ENCODE data around the gene NHLH1.

The NHLH1 gene

GRCh38 chr1:160405331-160405877, 38.5 kb downstream of the NHLH1 start:
- H3K9me3 Mint-ChIP-seq = no peaks in the 10 kb centered on the region
- no peaks in the 10 kb centered on the region for H3K36me3 Mint-ChIP-seq (ENCODE audit: low read depth)

GRCh38 chr1:160406131-160406968, 39.5 kb downstream of the NHLH1 start:
- no peaks in the 10 kb centered on the region for H3K36me3 Mint-ChIP-seq (ENCODE audit: low read depth)

More at GRCh38 chr1:160405331-160405877, 38.5 kb downstream of the NHLH1 start:
- Mint-ChIP-seq H3K4me1 (ENCODE audit: low read depth) (no peaks in the 10 kb centered on the region), H3K4me3 (no peak overlapping the region), H3K27me3 (ENCODE audit: low read depth) (peaks cover 35% of the 10 kb centered on the region), H3K27ac (no peak overlapping the region)
- DNase-seq (ENCODE audit: low spot score) = no peak

GRCh38 chr1:160407839-160408801, 41.2 kb downstream of the NHLH1 start:
- H3K36me3 Mint-ChIP-seq (ENCODE audit: low read depth) = no peaks in the 10 kb centered on the region

More at GRCh38 chr1:160406131-160406968, 39.5 kb downstream of the NHLH1 start:
- DNase-seq (ENCODE audit: low spot score) = no peak
- Mint-ChIP-seq H3K4me3 (no peak overlapping the region), H3K9me3 (no peaks in the 10 kb centered on the region), H3K27ac (no peak overlapping the region), H3K4me1 (ENCODE audit: low read depth) (no peaks in the 10 kb centered on the region), H3K27me3 (ENCODE audit: low read depth) (peaks cover 31% of the 10 kb centered on the region)

DNA sequence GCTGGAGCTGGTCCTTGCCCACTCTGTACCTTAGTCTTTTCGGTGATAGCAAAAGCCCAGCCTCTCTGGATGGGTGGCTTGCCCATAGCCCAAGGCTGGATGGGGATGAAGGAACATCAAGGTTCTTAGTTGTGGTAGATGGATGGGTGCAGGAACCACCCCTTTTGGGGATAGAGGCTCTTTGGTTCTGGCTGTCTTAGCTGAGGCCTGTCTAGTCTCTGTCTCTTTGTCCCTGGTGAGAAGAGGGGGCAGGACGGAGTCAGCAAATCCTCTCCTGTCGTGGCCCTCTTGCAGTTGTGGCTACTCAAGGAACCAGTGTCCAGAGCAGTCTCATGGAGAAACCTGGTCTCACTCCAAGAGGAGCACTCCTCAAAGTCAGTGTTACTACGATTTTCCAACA, 42.0 kb downstream of the NHLH1 start:
- H3K27me3 Mint-ChIP-seq (ENCODE audit: low read depth) = peaks cover 16% of the 10 kb centered on the region
- no peaks in the 10 kb centered on the region for H3K36me3 Mint-ChIP-seq (ENCODE audit: low read depth)
- H3K4me3 Mint-ChIP-seq = no peak overlapping the region
- no peak overlapping the region for H3K27ac Mint-ChIP-seq
- DNase-seq (ENCODE audit: low spot score) = no peak
- H3K9me3 Mint-ChIP-seq = no peaks in the 10 kb centered on the region
- no peaks in the 10 kb centered on the region for H3K4me1 Mint-ChIP-seq (ENCODE audit: low read depth)

More at GRCh38 chr1:160407839-160408801, 41.2 kb downstream of the NHLH1 start:
- no peak for DNase-seq (ENCODE audit: low spot score)
- Mint-ChIP-seq H3K27ac (no peak overlapping the region), H3K27me3 (ENCODE audit: low read depth) (peaks cover 18% of the 10 kb centered on the region), H3K9me3 (no peaks in the 10 kb centered on the region), H3K4me1 (ENCODE audit: low read depth) (no peaks in the 10 kb centered on the region), H3K4me3 (no peak overlapping the region)

DNA sequence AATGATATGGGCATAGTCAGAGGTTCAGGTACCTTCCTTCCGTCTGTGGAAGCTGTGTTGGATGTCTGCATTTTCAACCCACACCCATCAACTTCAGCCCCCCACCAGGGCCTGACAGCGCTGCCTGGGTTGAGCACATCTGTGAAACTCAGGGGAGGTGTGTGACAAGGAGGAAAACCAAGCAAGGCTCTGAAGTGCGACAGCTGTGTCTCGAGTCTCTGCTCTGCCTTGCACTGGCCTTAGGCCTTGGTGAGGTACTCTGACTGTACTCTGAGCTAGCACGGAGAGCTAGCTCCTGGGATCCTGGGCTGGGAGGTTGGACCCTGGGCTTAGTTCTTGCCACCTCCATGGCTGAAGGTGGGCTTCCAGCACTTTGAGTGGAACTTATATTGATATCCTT, 42.6 kb downstream of the NHLH1 start:
- no peaks in the 10 kb centered on the region for H3K36me3 Mint-ChIP-seq (ENCODE audit: low read depth)
- no peak for DNase-seq (ENCODE audit: low spot score)
- H3K4me1 Mint-ChIP-seq (ENCODE audit: low read depth) = no peaks in the 10 kb centered on the region
- no peak overlapping the region for H3K4me3 Mint-ChIP-seq
- peaks cover 14% of the 10 kb centered on the region for H3K27me3 Mint-ChIP-seq (ENCODE audit: low read depth)
- no peak overlapping the region for H3K27ac Mint-ChIP-seq
- no peaks in the 10 kb centered on the region for H3K9me3 Mint-ChIP-seq

DNA sequence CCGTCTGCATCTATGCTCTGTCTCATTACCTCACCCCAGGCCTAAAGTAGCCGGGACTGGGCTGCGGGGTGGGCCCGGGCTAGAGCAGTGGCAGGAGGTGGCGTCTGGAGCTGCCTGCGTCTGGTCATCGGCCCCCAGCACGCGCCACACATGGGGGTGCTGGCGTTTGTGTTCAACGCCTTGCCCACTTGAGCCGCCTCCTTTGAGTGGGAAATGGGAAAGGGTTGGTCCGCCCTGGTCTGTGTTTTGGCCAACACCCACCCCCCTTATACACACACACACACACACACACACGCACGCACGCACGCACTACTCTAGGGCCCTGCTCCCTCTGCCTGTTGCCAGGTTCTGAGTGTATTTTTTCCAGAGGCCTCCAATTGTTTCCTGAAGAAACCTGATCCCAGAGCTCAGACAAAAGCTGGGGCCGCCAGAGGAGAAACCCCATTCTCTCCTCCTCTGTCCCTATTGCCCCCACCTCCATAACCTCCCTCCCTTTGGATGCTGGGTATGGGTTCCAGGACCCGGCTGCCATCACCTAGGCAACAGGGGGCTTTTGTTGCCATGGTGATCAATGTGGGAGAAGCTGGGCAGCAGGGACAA, 43.6 kb downstream of the NHLH1 start:
- no peak for DNase-seq (ENCODE audit: low spot score)
- Mint-ChIP-seq H3K36me3 (ENCODE audit: low read depth) (no peaks in the 10 kb centered on the region), H3K27me3 (ENCODE audit: low read depth) (peaks cover 11% of the 10 kb centered on the region), H3K9me3 (no peaks in the 10 kb centered on the region), H3K4me1 (ENCODE audit: low read depth) (peaks cover 3% of the 10 kb centered on the region), H3K4me3 (no peak overlapping the region), H3K27ac (no peak overlapping the region)

DNA sequence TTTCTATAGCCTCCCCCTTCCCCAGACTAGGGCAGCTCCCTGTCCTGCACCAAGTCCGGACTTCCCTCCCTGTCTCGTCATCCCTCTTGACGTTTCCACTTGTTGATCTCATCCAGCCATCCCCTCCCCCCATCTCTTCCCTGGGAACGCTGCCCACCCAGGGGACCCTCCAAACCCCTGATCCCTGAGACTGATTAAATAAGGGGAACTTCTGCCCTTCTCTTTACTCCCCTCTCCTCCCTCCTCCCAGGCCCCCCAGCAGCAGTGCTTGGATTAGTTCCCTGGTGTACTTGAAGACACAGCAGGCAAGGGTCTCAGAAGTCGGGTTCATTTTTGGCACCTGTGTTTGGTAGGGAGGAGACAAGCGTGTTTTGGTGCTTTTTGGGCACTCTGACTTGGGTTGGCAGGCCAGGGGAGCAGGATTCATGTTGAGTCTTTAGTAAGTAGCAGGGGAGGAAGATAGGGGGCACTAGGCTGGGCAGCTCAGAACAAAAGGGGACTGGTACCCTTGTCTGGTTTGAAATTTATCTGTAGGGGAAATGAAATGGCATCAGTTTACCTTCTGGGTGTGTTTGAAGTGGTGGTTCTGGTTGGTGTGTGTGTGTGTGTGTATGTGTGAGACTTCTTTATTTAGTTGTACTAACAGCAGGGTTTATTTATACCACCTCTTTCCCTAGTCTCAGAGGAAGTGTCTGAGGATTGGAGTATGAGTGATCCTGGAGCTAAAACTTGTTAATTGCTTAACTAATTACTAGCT, 44.6 kb downstream of the NHLH1 start:
- no peaks in the 10 kb centered on the region for H3K9me3 Mint-ChIP-seq
- peaks cover 11% of the 10 kb centered on the region for H3K27me3 Mint-ChIP-seq (ENCODE audit: low read depth)
- peaks cover 3% of the 10 kb centered on the region for H3K4me1 Mint-ChIP-seq (ENCODE audit: low read depth)
- DNase-seq (ENCODE audit: low spot score) = no peak
- no peak overlapping the region for H3K27ac Mint-ChIP-seq
- no peaks in the 10 kb centered on the region for H3K36me3 Mint-ChIP-seq (ENCODE audit: low read depth)
- no peak overlapping the region for H3K4me3 Mint-ChIP-seq

DNA sequence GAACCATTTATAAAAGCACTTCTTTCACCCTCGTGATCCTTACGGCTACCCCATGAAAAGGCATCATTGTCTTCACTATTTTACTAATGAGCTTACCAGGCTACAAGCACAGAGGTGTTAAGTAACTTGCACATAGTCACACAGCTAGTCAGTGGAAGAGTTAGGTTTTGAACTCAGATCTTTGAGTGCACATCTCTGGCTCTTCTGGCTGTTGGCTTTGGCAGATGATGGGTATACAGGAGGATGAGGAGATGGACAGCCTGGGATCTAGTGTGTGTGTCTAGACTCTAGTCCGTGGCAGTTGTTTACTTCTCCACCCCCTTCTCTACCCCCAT, 45.1 kb downstream of the NHLH1 start:
- no peak for DNase-seq (ENCODE audit: low spot score)
- Mint-ChIP-seq H3K36me3 (ENCODE audit: low read depth) (no peaks in the 10 kb centered on the region), H3K27ac (no peak overlapping the region), H3K27me3 (ENCODE audit: low read depth) (peaks cover 11% of the 10 kb centered on the region), H3K4me1 (ENCODE audit: low read depth) (peaks cover 3% of the 10 kb centered on the region), H3K9me3 (no peaks in the 10 kb centered on the region), H3K4me3 (no peak overlapping the region)

GRCh38 chr1:160413716-160414115, 46.8 kb downstream of the NHLH1 start:
- Mint-ChIP-seq H3K4me1 (ENCODE audit: low read depth) (peaks cover 3% of the 10 kb centered on the region), H3K4me3 (no peak overlapping the region), H3K27ac (no peak overlapping the region), H3K36me3 (ENCODE audit: low read depth) (no peaks in the 10 kb centered on the region), H3K9me3 (no peaks in the 10 kb centered on the region), H3K27me3 (ENCODE audit: low read depth) (peaks cover 13% of the 10 kb centered on the region)
- DNase-seq (ENCODE audit: low spot score) = no peak

DNA sequence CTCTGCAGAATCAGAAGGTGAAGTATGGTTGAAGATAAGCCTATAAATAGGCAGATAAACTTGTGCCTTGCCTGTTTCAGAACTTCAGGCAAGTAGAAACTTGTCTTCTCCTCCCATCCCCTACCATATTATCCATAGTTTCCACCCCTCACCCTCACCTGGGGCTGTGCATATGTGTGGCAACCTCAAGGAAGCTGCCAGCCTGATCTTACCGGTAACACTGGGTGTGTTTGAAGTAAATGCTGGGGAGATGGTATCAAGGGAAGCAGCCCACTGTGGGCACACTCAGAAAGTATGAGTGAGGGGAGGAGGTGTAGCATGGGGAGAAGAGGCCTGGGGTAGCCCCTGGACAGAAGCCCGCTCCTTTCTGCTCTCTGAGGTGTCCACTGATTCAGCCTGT, 48.0 kb downstream of the NHLH1 start:
- H3K36me3 Mint-ChIP-seq (ENCODE audit: low read depth) = no peaks in the 10 kb centered on the region
- no peaks in the 10 kb centered on the region for H3K9me3 Mint-ChIP-seq
- H3K27ac Mint-ChIP-seq = no peak overlapping the region
- no peak overlapping the region for H3K4me3 Mint-ChIP-seq
- peaks cover 13% of the 10 kb centered on the region for H3K27me3 Mint-ChIP-seq (ENCODE audit: low read depth)
- no peak for DNase-seq (ENCODE audit: low spot score)
- peaks cover 3% of the 10 kb centered on the region for H3K4me1 Mint-ChIP-seq (ENCODE audit: low read depth)

DNA sequence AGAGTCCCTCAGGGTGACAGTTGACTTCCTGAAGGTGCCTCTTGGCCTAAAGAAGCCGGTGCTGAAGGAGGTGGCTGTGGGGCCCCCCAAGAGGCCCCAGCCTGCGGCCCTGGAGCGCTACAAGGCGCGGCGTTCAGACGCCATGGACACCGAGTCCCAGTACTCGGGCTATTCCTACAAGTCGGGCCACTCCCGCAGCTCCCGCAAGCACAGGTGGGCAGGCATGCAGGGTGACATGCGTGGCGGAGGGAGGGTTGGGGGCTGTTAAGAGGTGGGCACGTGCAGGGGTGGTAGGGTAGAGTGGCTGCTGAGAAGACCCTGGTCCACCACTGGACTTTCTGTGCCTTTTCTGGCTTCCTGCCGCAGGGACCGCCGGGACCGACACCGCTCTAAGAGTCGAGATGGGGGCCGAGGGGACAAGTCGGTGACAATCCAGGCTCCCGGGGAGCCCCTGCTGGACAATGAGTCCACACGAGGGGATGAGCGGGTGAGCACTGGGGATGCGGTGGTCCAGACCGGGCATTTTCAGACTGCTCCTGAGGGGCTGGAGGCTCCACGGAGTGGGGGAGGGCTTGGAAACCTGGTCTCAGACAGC, 48.9 kb downstream of the NHLH1 start:
- H3K36me3 Mint-ChIP-seq (ENCODE audit: low read depth) = no peaks in the 10 kb centered on the region
- no peak for DNase-seq (ENCODE audit: low spot score)
- no peak overlapping the region for H3K27ac Mint-ChIP-seq
- H3K9me3 Mint-ChIP-seq = no peaks in the 10 kb centered on the region
- H3K4me3 Mint-ChIP-seq = no peak overlapping the region
- H3K4me1 Mint-ChIP-seq (ENCODE audit: low read depth) = peaks cover 3% of the 10 kb centered on the region
- peaks cover 13% of the 10 kb centered on the region for H3K27me3 Mint-ChIP-seq (ENCODE audit: low read depth)

GRCh38 chr1:160416369-160416768, 49.5 kb downstream of the NHLH1 start:
- Mint-ChIP-seq H3K27ac (no peak overlapping the region), H3K9me3 (no peaks in the 10 kb centered on the region), H3K4me1 (ENCODE audit: low read depth) (peaks cover 3% of the 10 kb centered on the region), H3K4me3 (no peak overlapping the region), H3K27me3 (ENCODE audit: low read depth) (peaks cover 13% of the 10 kb centered on the region), H3K36me3 (ENCODE audit: low read depth) (no peaks in the 10 kb centered on the region)
- DNase-seq (ENCODE audit: low spot score) = no peak

DNA sequence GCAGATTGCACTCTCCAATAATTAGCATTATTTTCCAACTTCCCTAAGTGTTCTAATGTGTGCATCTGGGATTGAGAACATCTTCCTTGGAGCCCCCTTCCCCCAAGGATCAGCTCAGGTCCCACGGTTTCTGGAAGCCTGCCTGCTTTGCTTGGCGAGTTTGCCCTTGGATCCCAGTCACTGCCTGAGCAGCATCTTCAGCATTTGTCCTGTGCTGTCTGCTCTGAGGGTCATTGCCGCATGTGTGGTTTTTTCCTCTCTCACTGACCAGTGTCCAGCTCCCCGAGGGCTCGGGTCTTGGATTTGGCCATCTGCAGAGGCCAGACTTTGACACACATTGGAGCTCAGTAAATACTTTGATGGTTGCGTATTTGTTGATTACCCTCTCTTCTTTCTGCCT, 51.6 kb downstream of the NHLH1 start:
- Mint-ChIP-seq H3K27ac (no peak overlapping the region), H3K9me3 (no peaks in the 10 kb centered on the region), H3K4me3 (no peak overlapping the region), H3K36me3 (ENCODE audit: low read depth) (no peaks in the 10 kb centered on the region), H3K27me3 (ENCODE audit: low read depth) (peaks cover 9% of the 10 kb centered on the region), H3K4me1 (ENCODE audit: low read depth) (peaks cover 3% of the 10 kb centered on the region)
- no peak for DNase-seq (ENCODE audit: low spot score)

Data from T-helper 2 cell treated with Interferon-gamma antibody and Interleukin-4, amounts not matched to agents 5 μg/mL and 100 μg/mL, for 36 hours (primary cell).